Cardiac septum (tissue), 1 donor: Measurements from ENCODE around the gene CALM3. TPM values are rescaled to one million over a fixed set of nuclear protein-coding genes. Genes with fewer than 3 reads are reported as not detected.
"Not testable (repeated sequence)": the region's sequence is repeated elsewhere in the genome, so short reads cannot be mapped to it uniquely, and the experiment has no call there.

Experiments used
- DNase-seq: peaks from one replicate; pipeline ENCODE4 v3.0.0-alpha.2; 2020; ENCODE audit warnings: low spot score
- intact Hi-C: fragments of 100-400 bp; cut with DNase I; formaldehyde crosslinking; loops from one replicate; pipeline ENCODE4 v1.14.0; 2022
- long read RNA-seq: library from polyadenylated mRNA; unstranded; transcript quantifications from one replicate; pipeline ENCODE4 v2.0.0, GENCODE V29; 2021
- total RNA-seq: library from RNA; stranded (reverse); fragmentation: NEBNext Ultra II Directional; extraction: Animal tissue kit (Norgen Biotek cat#: 25700); gene quantifications from one replicate; pipeline ENCODE4 v1.2.1, GENCODE V29; 2021
- donor health status: DM: no; HTN: no; CAD: no.

CALM3 gene
- total RNA-seq, result 271 TPM
- long read RNA-seq, transcript CALM3-201 (6 exons, 2,289 nt), result major isoform, 290 of 355 reads
- long read RNA-seq, transcript CALM3-207 (4 exons, 721 nt), result minor isoform, 9 of 355 reads
- long read RNA-seq, partial matches to known transcripts, result 5 of 355 reads
- long read RNA-seq, other reads (novel, unspliced or antisense), result 50 of 355 reads

GRCh38 chr19:46601318-46602224 is at the start of gene CALM3:
TSS of gene CALM3 (plus strand) at chr19:46601330. CDS start at chr19:46601435, 105 bp downstream.
- intact Hi-C loops, result no loop called here
- DNase-seq, result no peak

- no peak for DNase-seq
- intact Hi-C loops, result no loop called here
Observed at GRCh38 chr19:46552891-46553290, 48.2 kb upstream of the CALM3 start.

- intact Hi-C loops, result no loop called here
- DNase-seq, result no peak
Observed at GRCh38 chr19:46554161-46554560, 47.0 kb upstream of the CALM3 start.

- DNase-seq, result no peak
- intact Hi-C loops, result no loop called here
Observed at GRCh38 chr19:46555628-46556280, 45.4 kb upstream of the CALM3 start.

- intact Hi-C loops, DNase-seq: not testable (repeated sequence)
Observed at GRCh38 chr19:46556471-46556870, 44.7 kb upstream of the CALM3 start.

GRCh38 chr19:46559203-46559602 is 41.9 kb upstream of the CALM3 start:
- intact Hi-C loops, result no loop called here

GRCh38 chr19:46559675-46560074 is 41.5 kb upstream of the CALM3 start:
- intact Hi-C loops, result not testable (repeated sequence)

More at GRCh38 chr19:46559203-46559602, 41.9 kb upstream of the CALM3 start:
- DNase-seq, result no peak

GRCh38 chr19:46564701-46565100 is 36.4 kb upstream of the CALM3 start:
- intact Hi-C loops, result no loop called here
- DNase-seq, result no peak

More at GRCh38 chr19:46559675-46560074, 41.5 kb upstream of the CALM3 start:
- DNase-seq, result not testable (repeated sequence)

GRCh38 chr19:46571495-46571894 is 29.6 kb upstream of the CALM3 start:
- DNase-seq, result no peak
- intact Hi-C loops, result no loop called here

- no peak for DNase-seq
- intact Hi-C loops, result no loop called here
Observed at GRCh38 chr19:46573679-46574498, 27.2 kb upstream of the CALM3 start.

GRCh38 chr19:46574533-46574932 is 26.6 kb upstream of the CALM3 start:
- DNase-seq, result no peak
- intact Hi-C loops, result no loop called here

GRCh38 chr19:46578450-46578849 is 22.7 kb upstream of the CALM3 start:
- intact Hi-C loops, result no loop called here
- DNase-seq, result no peak

GRCh38 chr19:46579361-46579879 is 21.7 kb upstream of the CALM3 start:
- intact Hi-C loops, result no loop called here
- no peak for DNase-seq

- intact Hi-C loops, result no loop called here
- no peak for DNase-seq
Observed at GRCh38 chr19:46580247-46580646, 20.9 kb upstream of the CALM3 start.

- no peak for DNase-seq
- intact Hi-C loops, result no loop called here
Observed at GRCh38 chr19:46585539-46585938, 15.6 kb upstream of the CALM3 start.

GRCh38 chr19:46586294-46586693 is 14.8 kb upstream of the CALM3 start:
- intact Hi-C loops, result no loop called here

GRCh38 chr19:46587861-46588260 is 13.3 kb upstream of the CALM3 start:
- intact Hi-C loops, result no loop called here
- no peak for DNase-seq

More at GRCh38 chr19:46586294-46586693, 14.8 kb upstream of the CALM3 start:
- no peak for DNase-seq

- DNase-seq, result no peak
- intact Hi-C loops, result no loop called here
Observed at GRCh38 chr19:46591254-46591653, 9.9 kb upstream of the CALM3 start.

- no peak for DNase-seq
- intact Hi-C loops, result no loop called here
Observed at GRCh38 chr19:46591870-46592269, 9.3 kb upstream of the CALM3 start.
